Type B pancreatic cell (in vitro differentiated cells): ENCODE measurements around the gene PIK3AP1. TPM values are rescaled to one million over a fixed set of nuclear protein-coding genes. Genes with fewer than 3 reads are reported as not detected.

Experiments
- DNase-seq: peaks from one replicate; pipeline ENCODE4 v3.0.0; 2021; ENCODE audit warnings: mixed read lengths; ENCODE audit not compliant: unreplicated experiment; ENCODE audit errors: extremely low spot score
- H3K27ac Mint-ChIP-seq: 2 replicates; pipeline ENCODE4 v1.8.0; 2021; ENCODE audit warnings: mild to moderate bottlenecking, mixed read lengths
- H3K27me3 Mint-ChIP-seq: 2 replicates; pipeline ENCODE4 v1.8.0; 2021; ENCODE audit warnings: mixed read lengths
- H3K36me3 Mint-ChIP-seq: 2 replicates; pipeline ENCODE4 v1.8.0; 2021; ENCODE audit warnings: mixed read lengths
- H3K4me1 Mint-ChIP-seq: one replicate; pipeline ENCODE4 v1.8.0; 2021; ENCODE audit warnings: mixed read lengths; ENCODE audit not compliant: unreplicated experiment
- H3K4me3 Mint-ChIP-seq: 2 replicates; pipeline ENCODE4 v1.8.0; 2021; ENCODE audit warnings: mild to moderate bottlenecking, mixed read lengths
- H3K9me3 Mint-ChIP-seq: 2 replicates; pipeline ENCODE4 v1.8.0; 2021; ENCODE audit warnings: mixed read lengths
- total RNA-seq: library from RNA; stranded (reverse); gene quantifications from 2 replicates; pipeline ENCODE4 v1.2.1, GENCODE V29; 2021; ENCODE audit warnings: low replicate concordance
- TF ChIP-seq, protein P1 (sequence below): fragments of 200-600 bp; sonication (generic); conservative IDR thresholded peaks from 2 replicates; pipeline ENCODE4 v1.5.0; 2021; ENCODE audit warnings: antibody characterized with exemption, mild to moderate bottlenecking

The PIK3AP1 gene
- total RNA-seq, 1 donor from 2014 or later, result 3.5 TPM

DNA sequence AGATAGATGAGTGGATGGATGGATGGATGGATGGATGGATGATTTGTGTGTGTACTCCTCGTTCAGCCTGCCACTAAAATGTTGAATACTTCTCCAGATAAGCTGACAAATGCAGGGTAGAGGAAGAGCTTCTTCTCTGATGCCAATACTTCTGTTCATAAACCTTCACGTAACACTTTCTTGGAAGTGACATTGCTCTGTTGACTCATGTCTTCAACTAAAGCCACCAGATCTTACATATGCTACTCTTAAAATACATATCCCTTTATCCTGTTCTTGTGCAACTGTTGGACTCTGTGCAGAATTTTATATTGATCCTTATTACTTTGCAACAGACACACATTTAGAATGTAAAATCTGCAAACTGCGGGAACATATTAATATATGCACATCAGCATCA lies 26.9 kb downstream of the PIK3AP1 start:
- no peaks in the 10 kb centered on the region for H3K27me3 Mint-ChIP-seq
- no peak overlapping the region for H3K27ac Mint-ChIP-seq
- TF ChIP-seq, protein P1, sequence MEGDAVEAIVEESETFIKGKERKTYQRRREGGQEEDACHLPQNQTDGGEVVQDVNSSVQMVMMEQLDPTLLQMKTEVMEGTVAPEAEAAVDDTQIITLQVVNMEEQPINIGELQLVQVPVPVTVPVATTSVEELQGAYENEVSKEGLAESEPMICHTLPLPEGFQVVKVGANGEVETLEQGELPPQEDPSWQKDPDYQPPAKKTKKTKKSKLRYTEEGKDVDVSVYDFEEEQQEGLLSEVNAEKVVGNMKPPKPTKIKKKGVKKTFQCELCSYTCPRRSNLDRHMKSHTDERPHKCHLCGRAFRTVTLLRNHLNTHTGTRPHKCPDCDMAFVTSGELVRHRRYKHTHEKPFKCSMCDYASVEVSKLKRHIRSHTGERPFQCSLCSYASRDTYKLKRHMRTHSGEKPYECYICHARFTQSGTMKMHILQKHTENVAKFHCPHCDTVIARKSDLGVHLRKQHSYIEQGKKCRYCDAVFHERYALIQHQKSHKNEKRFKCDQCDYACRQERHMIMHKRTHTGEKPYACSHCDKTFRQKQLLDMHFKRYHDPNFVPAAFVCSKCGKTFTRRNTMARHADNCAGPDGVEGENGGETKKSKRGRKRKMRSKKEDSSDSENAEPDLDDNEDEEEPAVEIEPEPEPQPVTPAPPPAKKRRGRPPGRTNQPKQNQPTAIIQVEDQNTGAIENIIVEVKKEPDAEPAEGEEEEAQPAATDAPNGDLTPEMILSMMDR, result no peak
- no peaks in the 10 kb centered on the region for H3K9me3 Mint-ChIP-seq
- H3K4me1 Mint-ChIP-seq, result no peaks in the 10 kb centered on the region
- H3K36me3 Mint-ChIP-seq, result no peaks in the 10 kb centered on the region
- H3K4me3 Mint-ChIP-seq, result no peak overlapping the region
- no peak for DNase-seq

DNA sequence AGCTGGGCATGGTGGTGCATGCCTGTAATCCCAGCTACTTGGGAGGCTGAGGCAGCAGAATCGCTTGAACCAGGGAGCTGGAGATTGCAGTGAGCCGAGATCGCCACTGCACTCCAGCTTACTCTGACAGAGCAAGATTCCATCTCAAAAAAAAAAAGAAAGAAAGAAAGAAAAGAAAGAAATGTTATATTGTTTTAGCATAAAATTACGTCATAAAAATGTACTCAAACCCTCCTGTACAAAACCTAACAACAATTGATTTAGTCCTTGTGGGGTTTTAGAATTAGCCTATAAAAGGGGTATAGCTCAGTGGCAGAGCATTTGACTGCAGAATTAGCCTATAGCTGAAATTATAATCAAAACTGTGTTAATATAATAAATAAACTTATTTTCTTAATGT lies 27.9 kb downstream of the PIK3AP1 start:
- TF ChIP-seq, protein P1, result no peak
- H3K27me3 Mint-ChIP-seq, result no peaks in the 10 kb centered on the region
- H3K9me3 Mint-ChIP-seq, result no peaks in the 10 kb centered on the region
- no peak for DNase-seq
- no peaks in the 10 kb centered on the region for H3K4me1 Mint-ChIP-seq
- H3K4me3 Mint-ChIP-seq, result no peak overlapping the region
- no peak overlapping the region for H3K27ac Mint-ChIP-seq
- H3K36me3 Mint-ChIP-seq, result no peaks in the 10 kb centered on the region

DNA sequence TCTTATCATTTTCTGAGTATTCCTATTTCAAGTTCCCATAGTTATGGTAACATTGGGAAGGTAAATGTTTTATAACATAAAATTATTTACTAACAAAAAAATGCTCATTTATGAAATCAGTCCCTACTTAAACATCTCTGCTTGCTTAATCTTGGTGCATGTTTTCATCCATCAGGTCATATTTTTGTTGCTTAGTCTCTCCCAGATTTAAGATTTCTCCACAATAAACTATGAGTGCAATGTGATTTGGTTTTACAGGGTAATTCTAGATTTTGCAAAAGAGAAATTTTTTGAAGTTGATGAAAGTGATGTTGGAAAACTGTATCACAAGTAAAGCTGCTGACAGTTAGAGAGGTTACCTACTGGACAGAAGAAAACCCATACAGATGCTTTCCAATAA lies 28.6 kb downstream of the PIK3AP1 start:
- H3K4me1 Mint-ChIP-seq, result no peaks in the 10 kb centered on the region
- DNase-seq, result no peak
- H3K27me3 Mint-ChIP-seq, result no peaks in the 10 kb centered on the region
- TF ChIP-seq, protein P1, result no peak
- H3K4me3 Mint-ChIP-seq, result no peak overlapping the region
- H3K36me3 Mint-ChIP-seq, result no peaks in the 10 kb centered on the region
- no peak overlapping the region for H3K27ac Mint-ChIP-seq
- H3K9me3 Mint-ChIP-seq, result no peaks in the 10 kb centered on the region

DNA sequence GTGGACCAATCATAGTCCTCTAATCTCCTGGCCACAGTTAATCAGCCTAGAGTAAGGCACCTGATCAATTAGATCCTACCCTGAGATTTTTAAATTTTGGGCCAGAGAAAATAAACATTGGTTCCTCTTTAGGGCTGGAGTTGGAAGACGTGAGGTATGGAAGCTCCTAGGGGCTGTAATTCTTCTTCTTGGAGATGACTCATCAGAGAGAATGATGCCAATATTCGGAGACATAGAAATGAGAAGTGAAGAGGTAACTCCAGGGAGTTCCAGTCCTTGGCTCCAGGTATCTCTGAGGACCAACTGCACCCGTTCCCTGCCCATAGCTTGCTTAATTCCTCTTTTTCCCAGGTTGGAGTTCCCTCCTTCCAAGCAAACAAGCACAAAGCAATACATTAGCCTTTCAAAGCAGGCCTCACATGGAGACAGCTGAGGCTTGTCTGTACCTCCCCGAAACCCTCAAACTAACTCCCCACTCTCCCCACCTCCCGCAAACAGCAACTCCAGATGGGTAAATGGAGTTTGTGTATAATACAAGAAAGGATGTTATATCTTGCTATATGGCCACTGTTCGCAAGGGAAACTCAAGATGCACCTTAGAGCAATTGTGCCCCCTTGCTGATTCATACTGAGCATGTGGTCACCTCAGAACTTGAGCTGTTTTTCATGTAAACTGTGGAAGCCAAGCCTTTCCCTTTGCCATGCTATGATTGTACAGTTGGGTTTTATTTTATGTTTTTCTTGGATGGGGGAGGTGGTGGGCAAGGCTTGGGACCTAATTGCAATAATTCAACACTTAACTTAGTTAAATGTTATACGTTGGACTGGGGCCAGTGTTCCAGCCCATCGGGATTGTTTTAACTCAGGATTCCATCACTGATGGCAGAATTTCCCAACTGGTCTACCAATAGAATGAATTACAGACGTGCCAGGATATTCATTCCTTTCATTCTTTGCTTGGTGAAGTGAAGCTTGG lies 29.3 kb downstream of the PIK3AP1 start:
- no peak overlapping the region for H3K27ac Mint-ChIP-seq
- no peaks in the 10 kb centered on the region for H3K27me3 Mint-ChIP-seq
- H3K4me1 Mint-ChIP-seq, result no peaks in the 10 kb centered on the region
- DNase-seq, result no peak
- no peaks in the 10 kb centered on the region for H3K9me3 Mint-ChIP-seq
- no peaks in the 10 kb centered on the region for H3K36me3 Mint-ChIP-seq
- no peak overlapping the region for H3K4me3 Mint-ChIP-seq
- TF ChIP-seq, protein P1, result no peak

DNA sequence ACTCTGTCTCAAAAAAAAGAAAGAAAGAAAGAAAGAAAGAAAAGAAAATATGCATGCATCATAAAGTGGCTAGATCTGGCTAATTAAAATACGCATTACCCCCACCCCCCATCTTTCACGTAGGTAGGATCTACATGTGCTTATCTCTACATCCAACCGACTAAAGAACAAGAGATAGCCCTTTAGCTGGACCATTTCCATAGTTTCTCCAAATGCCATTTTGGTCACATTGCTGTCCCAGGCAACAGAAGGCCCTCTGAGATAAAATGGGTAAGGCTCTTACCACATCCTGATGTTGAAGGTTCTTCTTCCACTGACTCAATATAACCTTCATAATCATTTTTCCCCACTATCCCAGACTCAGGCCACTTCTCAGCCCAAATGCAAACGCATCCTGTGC lies 31.5 kb downstream of the PIK3AP1 start:
- Mint-ChIP-seq H3K27ac (no peak overlapping the region), H3K4me1 (no peaks in the 10 kb centered on the region), H3K9me3 (no peaks in the 10 kb centered on the region), H3K27me3 (no peaks in the 10 kb centered on the region), H3K4me3 (no peak overlapping the region), H3K36me3 (no peaks in the 10 kb centered on the region)
- DNase-seq, result no peak
- TF ChIP-seq, protein P1, result no peak
